GM21723 (cell line): ENCODE data around the gene CLDN20.
"Not testable (repeated sequence)": the region's sequence is repeated elsewhere in the genome, so short reads cannot be mapped to it uniquely, and the experiment has no call there.

Experiments used
- ATAC-seq: cut with Tn5 transposase; IDR thresholded peaks from one replicate; pipeline ENCODE4 v1.9.1; 2021; ENCODE audit warnings: mild to moderate bottlenecking, moderate library complexity; ENCODE audit not compliant: unreplicated experiment

CLDN20 gene

GRCh38 chr6:155268088-155268867, 4.5 kb downstream of the CLDN20 start:
- ATAC-seq = not testable (repeated sequence)

DNA sequence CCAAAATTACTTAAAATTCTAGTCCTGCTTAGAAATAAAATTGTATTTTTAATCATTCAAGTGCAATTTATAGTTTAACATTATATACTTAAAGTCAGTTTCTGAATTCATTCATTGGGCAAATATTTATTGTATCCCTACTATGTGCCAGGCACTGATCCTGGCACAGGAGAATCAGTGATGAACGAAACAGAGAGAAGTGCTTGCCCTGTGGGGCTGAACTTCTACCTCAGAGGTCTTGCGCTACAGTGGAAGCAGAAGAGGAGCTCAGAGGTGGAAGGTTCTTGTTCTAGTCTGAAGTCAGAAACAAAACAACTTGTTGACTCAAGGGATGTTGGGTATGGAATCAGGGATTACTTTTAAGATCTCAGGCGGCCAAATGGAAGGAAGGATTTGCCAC, 6.0 kb downstream of the CLDN20 start:
- ATAC-seq = no peak

DNA sequence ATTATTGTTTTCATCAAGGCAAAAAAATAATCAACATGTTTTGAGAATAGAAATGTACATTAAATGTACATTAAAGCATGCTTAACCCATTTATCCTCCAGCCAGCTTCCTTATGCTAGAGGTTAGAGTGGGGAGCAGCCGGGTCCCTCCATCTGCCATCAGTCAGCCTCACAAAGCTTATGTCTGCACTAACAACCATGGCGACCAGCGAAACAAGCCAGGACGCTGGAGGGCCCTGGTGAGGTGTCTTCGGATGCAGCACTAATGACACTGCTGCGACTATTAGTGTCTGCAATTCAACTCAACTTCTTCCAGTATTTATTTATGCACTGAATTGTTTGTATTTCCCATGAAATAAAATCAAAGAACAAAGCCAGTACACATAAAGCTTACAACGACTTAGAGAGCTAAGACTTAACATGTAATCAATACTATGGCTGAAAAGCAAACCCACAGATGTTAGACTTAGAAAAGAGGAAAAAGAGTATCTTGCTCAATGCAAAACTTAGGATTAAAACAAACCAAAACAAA, 6.8 kb downstream of the CLDN20 start:
- no peak for ATAC-seq

DNA sequence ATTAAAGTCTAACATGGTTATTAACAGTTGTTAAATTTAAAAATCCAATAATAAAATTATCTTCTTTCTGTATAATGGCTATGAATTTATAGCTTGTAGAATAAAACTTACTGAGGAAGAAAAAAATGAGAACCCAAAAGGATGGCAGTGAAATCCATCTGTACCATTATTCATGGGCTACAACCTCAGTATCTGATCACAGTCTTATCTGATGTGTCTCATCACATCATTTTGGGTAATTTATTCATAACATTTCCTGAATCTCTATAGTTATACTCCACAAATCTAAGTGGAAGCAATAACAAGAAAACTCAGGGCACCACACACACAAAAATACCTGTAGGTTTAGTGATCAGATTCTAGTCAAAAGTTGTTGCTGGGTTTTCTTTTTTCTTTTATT, 7.3 kb downstream of the CLDN20 start:
- no peak for ATAC-seq

- ATAC-seq = no peak
Observed at GRCh38 chr6:155272353-155273232, 8.8 kb downstream of the CLDN20 start.

- no peak for ATAC-seq
Observed at GRCh38 chr6:155273431-155273830, 9.6 kb downstream of the CLDN20 start.

- no peak for ATAC-seq
Observed at GRCh38 chr6:155274106-155274505, 10.3 kb downstream of the CLDN20 start.

GRCh38 chr6:155274533-155274932, 10.7 kb downstream of the CLDN20 start:
- ATAC-seq = no peak

DNA sequence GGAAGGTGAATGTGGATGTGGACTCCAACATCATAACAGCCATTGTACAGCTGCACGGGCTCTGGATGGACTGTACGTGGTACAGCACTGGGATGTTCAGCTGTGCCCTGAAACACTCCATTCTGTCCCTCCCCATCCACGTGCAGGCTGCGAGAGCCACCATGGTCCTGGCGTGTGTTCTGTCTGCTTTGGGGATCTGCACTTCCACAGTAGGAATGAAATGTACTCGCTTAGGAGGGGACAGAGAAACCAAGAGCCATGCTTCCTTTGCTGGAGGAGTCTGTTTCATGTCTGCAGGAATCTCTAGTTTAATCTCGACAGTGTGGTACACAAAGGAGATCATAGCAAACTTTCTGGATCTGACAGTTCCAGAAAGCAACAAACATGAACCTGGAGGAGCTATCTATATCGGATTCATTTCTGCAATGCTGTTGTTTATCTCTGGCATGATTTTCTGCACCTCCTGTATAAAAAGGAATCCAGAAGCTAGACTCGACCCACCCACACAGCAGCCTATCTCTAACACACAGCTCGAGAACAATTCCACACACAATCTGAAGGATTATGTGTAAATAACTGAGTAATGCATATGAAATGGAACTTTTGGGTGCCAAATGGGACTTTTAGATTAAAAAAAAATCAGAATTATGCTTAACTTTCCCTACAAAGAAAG, 12.1 kb downstream of the CLDN20 start:
- ATAC-seq = no peak

DNA sequence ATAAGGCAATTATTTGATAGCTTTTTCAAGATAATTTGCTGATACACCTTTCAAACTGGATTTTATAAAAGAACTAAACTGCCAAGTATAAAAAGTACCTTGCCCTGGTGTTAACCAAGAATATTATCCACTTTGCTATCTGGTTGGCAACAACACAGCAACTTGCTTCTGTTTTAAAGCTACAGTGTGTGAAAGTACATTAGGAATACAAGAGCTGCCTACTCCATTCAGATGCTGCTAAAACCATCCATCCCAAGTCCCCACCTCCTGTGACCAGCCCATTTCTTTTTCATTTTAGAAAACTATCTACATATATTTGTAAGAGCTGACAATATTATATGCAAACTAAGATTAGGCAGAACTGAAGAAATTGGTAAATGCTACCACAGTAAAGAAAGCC, 12.8 kb downstream of the CLDN20 start:
- no peak for ATAC-seq

GRCh38 chr6:155278319-155279049, 14.7 kb downstream of the CLDN20 start:
- ATAC-seq = no peak

DNA sequence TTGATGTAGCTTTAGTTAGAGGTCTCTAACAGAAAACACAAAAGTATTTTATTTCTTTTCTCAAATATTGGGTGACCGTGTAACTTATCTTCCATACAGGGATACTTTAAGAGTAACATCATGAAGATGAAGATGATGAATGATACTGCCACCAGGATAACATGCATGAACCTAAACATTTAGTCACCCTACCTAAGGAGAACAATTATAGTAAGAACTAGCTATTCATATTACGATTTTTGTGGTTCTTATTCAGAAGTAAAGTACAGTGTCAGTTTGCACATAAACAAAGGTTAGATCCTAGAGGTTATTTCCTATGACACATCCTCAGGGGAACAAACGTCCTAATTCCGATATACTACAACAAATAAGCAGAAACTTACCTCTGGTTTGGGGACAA, 21.0 kb downstream of the CLDN20 start:
- ATAC-seq = no peak

DNA sequence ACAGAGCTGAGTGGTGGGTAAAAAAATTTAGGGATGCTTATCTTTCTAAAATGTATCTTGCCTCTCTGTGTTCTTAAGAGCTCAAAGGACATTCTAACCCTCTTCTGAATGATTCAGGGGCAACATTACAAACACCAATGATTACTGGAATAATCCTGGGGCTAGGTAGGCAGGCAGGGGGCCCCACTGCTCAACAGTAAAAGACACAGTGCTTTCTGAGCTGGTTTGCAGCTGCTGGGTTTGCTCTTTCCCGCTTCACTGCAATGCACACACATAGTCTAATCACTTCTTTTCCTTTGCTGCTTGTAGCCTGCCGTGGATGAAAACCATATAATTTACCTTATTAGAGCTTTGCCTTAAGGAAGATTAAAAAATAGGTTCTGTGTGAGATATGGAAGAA, 23.9 kb downstream of the CLDN20 start:
- no peak for ATAC-seq

- no peak for ATAC-seq
Observed at GRCh38 chr6:155290491-155290890, 26.7 kb downstream of the CLDN20 start.

- ATAC-seq = no peak
Observed at GRCh38 chr6:155291291-155291690, 27.5 kb downstream of the CLDN20 start.

DNA sequence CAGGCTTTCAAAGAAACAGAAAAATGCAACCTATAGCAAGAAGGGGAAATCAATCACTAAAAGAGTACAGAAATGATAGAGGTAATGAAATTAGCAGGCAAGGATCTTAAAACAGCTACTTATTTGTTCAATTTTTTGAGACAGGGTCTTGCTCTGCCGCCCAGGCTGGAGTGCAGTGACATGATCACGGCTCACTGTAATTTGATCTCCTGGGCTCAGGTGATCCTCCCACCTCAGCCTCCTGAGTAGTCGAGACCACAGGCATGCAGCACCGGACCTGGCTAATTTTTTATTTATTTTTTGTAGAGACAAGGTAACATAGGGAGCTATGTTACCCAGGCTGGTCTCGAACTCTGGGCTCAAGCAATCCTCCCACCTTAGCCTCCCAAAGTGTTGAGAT, 28.9 kb downstream of the CLDN20 start:
- no peak for ATAC-seq

GRCh38 chr6:155297669-155298068, 33.9 kb downstream of the CLDN20 start:
- no peak for ATAC-seq

DNA sequence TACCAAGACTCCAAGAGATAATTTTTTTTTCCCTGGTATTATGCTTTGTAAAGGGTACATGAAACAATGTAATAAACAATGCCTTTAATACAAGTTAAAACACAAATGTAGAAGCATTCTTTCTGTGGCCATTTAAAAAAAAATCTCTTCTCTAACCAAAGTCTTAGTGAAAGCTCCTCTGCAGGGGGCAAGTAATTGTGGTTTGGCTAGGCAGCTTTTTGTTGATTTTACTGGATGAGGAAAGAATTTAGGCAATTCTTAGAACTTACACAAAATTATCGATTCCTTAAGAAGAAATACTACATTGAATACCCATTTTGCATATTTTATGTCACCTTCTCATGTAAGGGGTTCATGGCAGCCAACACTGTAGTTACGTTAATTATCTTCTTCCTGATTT, 38.1 kb downstream of the CLDN20 start:
- ATAC-seq = no peak

DNA sequence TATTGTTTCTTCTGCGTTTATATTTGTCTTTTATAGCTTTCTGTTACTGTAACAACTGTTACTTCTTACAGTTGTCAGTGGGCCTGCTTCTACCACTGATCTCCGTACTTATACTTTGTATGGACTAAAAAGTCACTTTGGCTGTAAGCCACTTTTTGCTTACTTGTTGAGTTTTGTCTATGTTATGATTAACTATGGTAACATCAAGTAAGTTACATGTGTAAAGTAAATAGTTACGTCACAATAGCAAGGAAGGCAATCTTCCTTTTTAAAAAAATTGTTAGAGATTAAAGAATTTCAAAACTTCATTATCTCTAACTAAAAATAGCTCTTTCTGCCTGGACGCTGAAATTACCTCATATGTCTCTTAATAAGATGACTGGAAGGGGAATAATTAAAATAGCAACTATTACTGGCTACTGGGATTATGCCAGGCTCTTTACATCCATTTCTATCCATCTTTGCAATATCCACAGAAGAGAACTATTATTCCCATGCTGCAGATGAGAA, 39.6 kb downstream of the CLDN20 start:
- no peak for ATAC-seq

DNA sequence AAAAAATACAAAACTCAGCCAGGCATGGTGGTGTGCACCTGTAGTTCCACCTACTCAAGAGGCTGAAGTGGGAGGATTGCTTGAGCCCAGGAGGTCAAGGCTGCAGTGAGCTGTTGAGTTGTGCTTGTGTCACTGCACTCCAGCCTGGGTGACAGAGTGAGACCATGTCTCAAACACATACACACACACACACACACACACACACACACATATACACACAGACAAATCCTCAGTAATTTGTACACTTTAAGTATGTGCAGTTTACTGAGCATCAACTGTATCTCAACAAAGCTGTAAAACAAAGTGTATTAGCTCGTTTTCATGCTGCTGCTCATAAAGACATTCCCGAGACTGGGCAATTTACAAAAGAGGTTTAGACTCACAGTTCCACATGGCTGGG, 43.1 kb downstream of the CLDN20 start:
- no peak for ATAC-seq
